ENCODE measurements around the gene THADA. TPM values are rescaled to one million over a fixed set of nuclear protein-coding genes. Genes with fewer than 3 reads are reported as not detected.

THADA gene
- total RNA-seq, 1 experiment from 2014 or later: 27.5 TPM

DNA sequence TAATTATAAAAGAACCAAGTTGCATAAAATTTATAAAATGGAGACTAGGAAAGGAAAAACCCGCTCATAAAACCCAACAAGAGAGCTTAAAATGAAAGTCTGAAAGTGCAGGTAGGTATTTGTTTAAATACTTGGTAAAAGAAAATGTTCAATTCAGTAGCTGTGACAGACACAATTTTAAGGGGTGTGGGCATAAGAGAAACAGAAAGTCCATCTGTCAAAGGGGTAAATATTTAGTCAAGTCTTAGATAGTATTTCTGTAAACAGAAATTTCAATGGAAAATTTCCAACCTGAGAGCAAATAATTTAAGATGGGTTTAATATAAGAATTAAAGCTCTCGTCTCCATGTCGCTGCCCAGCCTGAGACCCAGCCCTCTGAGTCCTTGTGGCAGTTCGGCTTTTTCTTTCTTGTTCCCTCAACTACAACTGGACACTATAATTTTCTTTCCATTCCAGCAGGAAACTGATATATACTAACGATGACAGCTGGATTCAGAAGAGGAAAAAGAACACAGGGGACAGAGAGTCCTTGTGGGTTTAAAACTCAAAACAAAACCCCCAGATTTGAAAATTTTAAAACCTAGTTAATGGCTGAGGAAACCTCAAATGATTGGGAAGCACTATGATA lies 281.4 kb downstream of the THADA start:
- Mint-ChIP-seq H3K27me3 (ENCODE audit: low read depth) (no peaks in the 10 kb centered on the region), H3K4me3 (no peak overlapping the region), H3K36me3 (no peaks in the 10 kb centered on the region), H3K9me3 (no peaks in the 10 kb centered on the region; the same call in 1 of the 2 replicates), H3K27ac (no peak overlapping the region), H3K4me1 (no peaks in the 10 kb centered on the region)
- DNase-seq (ENCODE audit: low spot score) (no peak), ATAC-seq (no peak)
- ChIA-PET POLR2A (no interaction called here), CTCF (no interaction called here)
- no peak for TF ChIP-seq ZNF219 (CRISPR knock-in tag; IDR thresholded peaks at IDR 0.05; ENCODE audit: borderline replicate concordance)
- TF ChIP-seq, protein P1, sequence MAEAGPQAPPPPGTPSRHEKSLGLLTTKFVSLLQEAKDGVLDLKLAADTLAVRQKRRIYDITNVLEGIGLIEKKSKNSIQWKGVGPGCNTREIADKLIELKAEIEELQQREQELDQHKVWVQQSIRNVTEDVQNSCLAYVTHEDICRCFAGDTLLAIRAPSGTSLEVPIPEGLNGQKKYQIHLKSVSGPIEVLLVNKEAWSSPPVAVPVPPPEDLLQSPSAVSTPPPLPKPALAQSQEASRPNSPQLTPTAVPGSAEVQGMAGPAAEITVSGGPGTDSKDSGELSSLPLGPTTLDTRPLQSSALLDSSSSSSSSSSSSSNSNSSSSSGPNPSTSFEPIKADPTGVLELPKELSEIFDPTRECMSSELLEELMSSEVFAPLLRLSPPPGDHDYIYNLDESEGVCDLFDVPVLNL (CRISPR knock-in tag; IDR thresholded peaks at IDR 0.05; ENCODE audit: borderline replicate concordance, low read depth): no peak

DNA sequence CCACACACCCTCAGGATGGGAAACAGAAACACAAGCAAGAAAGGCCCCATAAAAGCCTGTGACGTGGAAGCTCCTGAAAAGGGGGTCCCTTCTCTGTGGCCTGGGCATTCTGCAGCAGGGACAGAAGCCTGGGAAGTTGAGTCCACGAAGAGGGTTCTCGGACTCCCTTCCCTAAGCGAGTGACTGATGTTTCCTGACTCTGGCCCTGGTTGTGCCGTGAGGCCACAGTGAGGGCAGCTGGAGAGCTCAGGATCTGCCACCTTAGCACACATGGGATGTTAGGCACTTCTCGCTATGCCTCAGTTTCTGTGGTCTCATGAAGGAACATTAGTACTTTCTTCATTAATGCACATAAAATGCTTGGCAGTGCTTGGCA lies 282.2 kb downstream of the THADA start:
- Mint-ChIP-seq H3K9me3 (no peaks in the 10 kb centered on the region; the same call in 1 of the 2 replicates), H3K27me3 (ENCODE audit: low read depth) (no peaks in the 10 kb centered on the region), H3K4me3 (no peak overlapping the region), H3K4me1 (no peaks in the 10 kb centered on the region), H3K27ac (no peak overlapping the region), H3K36me3 (no peaks in the 10 kb centered on the region)
- TF ChIP-seq, protein P2, sequence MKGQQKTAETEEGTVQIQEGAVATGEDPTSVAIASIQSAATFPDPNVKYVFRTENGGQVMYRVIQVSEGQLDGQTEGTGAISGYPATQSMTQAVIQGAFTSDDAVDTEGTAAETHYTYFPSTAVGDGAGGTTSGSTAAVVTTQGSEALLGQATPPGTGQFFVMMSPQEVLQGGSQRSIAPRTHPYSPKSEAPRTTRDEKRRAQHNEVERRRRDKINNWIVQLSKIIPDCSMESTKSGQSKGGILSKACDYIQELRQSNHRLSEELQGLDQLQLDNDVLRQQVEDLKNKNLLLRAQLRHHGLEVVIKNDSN (CRISPR knock-in tag; IDR thresholded peaks at IDR 0.05): no peak
- TF ChIP-seq, protein P3, sequence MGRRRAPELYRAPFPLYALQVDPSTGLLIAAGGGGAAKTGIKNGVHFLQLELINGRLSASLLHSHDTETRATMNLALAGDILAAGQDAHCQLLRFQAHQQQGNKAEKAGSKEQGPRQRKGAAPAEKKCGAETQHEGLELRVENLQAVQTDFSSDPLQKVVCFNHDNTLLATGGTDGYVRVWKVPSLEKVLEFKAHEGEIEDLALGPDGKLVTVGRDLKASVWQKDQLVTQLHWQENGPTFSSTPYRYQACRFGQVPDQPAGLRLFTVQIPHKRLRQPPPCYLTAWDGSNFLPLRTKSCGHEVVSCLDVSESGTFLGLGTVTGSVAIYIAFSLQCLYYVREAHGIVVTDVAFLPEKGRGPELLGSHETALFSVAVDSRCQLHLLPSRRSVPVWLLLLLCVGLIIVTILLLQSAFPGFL (CRISPR knock-in tag; IDR thresholded peaks at IDR 0.05; ENCODE audit: borderline replicate concordance): no peak
- TF ChIP-seq CBFB (CRISPR knock-in tag; IDR thresholded peaks at IDR 0.05; ENCODE audit: low read depth) (no peak), ZNF232 (CRISPR knock-in tag; IDR thresholded peaks at IDR 0.05) (no peak), TEAD4 (CRISPR knock-in tag; IDR thresholded peaks at IDR 0.05) (no peak), GABPB1 (CRISPR knock-in tag; IDR thresholded peaks at IDR 0.05) (no peak), KAT7 (CRISPR knock-in tag; IDR thresholded peaks at IDR 0.05; ENCODE audit: borderline replicate concordance) (no peak), ZNF423 (CRISPR knock-in tag; IDR thresholded peaks at IDR 0.05) (no peak), GRHL2 (CRISPR knock-in tag; IDR thresholded peaks at IDR 0.05; ENCODE audit: insufficient replicate concordance, severe bottlenecking) (no peak), SP1 (CRISPR knock-in tag; conservative IDR thresholded peaks at IDR 0.05) (no peak), ZBTB21 (CRISPR knock-in tag; IDR thresholded peaks at IDR 0.05; ENCODE audit: borderline replicate concordance) (no peak), EMX1 (CRISPR knock-in tag; IDR thresholded peaks at IDR 0.05) (no peak), ELF4 (CRISPR knock-in tag; IDR thresholded peaks at IDR 0.05; ENCODE audit: low read depth) (no peak), TEAD1 (CRISPR knock-in tag; IDR thresholded peaks at IDR 0.05) (no peak)
- TF ChIP-seq, protein P4, sequence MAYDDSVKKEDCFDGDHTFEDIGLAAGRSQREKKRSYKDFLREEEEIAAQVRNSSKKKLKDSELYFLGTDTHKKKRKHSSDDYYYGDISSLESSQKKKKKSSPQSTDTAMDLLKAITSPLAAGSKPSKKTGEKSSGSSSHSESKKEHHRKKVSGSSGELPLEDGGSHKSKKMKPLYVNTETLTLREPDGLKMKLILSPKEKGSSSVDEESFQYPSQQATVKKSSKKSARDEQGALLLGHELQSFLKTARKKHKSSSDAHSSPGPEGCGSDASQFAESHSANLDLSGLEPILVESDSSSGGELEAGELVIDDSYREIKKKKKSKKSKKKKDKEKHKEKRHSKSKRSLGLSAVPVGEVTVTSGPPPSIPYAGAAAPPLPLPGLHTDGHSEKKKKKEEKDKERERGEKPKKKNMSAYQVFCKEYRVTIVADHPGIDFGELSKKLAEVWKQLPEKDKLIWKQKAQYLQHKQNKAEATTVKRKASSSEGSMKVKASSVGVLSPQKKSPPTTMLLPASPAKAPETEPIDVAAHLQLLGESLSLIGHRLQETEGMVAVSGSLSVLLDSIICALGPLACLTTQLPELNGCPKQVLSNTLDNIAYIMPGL (CRISPR knock-in tag; IDR thresholded peaks at IDR 0.05): no peak
- TF ChIP-seq, protein P5, sequence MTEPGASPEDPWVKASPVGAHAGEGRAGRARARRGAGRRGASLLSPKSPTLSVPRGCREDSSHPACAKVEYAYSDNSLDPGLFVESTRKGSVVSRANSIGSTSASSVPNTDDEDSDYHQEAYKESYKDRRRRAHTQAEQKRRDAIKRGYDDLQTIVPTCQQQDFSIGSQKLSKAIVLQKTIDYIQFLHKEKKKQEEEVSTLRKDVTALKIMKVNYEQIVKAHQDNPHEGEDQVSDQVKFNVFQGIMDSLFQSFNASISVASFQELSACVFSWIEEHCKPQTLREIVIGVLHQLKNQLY (CRISPR knock-in tag; IDR thresholded peaks at IDR 0.05): no peak
- TF ChIP-seq, protein P6, sequence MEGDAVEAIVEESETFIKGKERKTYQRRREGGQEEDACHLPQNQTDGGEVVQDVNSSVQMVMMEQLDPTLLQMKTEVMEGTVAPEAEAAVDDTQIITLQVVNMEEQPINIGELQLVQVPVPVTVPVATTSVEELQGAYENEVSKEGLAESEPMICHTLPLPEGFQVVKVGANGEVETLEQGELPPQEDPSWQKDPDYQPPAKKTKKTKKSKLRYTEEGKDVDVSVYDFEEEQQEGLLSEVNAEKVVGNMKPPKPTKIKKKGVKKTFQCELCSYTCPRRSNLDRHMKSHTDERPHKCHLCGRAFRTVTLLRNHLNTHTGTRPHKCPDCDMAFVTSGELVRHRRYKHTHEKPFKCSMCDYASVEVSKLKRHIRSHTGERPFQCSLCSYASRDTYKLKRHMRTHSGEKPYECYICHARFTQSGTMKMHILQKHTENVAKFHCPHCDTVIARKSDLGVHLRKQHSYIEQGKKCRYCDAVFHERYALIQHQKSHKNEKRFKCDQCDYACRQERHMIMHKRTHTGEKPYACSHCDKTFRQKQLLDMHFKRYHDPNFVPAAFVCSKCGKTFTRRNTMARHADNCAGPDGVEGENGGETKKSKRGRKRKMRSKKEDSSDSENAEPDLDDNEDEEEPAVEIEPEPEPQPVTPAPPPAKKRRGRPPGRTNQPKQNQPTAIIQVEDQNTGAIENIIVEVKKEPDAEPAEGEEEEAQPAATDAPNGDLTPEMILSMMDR (IDR thresholded peaks at IDR 0.05): no peak
- TF ChIP-seq, protein P7, sequence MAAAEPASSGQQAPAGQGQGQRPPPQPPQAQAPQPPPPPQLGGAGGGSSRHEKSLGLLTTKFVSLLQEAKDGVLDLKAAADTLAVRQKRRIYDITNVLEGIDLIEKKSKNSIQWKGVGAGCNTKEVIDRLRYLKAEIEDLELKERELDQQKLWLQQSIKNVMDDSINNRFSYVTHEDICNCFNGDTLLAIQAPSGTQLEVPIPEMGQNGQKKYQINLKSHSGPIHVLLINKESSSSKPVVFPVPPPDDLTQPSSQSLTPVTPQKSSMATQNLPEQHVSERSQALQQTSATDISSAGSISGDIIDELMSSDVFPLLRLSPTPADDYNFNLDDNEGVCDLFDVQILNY (CRISPR knock-in tag; IDR thresholded peaks at IDR 0.05): no peak
- TF ChIP-seq, protein P8, sequence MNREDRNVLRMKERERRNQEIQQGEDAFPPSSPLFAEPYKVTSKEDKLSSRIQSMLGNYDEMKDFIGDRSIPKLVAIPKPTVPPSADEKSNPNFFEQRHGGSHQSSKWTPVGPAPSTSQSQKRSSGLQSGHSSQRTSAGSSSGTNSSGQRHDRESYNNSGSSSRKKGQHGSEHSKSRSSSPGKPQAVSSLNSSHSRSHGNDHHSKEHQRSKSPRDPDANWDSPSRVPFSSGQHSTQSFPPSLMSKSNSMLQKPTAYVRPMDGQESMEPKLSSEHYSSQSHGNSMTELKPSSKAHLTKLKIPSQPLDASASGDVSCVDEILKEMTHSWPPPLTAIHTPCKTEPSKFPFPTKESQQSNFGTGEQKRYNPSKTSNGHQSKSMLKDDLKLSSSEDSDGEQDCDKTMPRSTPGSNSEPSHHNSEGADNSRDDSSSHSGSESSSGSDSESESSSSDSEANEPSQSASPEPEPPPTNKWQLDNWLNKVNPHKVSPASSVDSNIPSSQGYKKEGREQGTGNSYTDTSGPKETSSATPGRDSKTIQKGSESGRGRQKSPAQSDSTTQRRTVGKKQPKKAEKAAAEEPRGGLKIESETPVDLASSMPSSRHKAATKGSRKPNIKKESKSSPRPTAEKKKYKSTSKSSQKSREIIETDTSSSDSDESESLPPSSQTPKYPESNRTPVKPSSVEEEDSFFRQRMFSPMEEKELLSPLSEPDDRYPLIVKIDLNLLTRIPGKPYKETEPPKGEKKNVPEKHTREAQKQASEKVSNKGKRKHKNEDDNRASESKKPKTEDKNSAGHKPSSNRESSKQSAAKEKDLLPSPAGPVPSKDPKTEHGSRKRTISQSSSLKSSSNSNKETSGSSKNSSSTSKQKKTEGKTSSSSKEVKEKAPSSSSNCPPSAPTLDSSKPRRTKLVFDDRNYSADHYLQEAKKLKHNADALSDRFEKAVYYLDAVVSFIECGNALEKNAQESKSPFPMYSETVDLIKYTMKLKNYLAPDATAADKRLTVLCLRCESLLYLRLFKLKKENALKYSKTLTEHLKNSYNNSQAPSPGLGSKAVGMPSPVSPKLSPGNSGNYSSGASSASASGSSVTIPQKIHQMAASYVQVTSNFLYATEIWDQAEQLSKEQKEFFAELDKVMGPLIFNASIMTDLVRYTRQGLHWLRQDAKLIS (CRISPR knock-in tag; IDR thresholded peaks at IDR 0.05; ENCODE audit: borderline replicate concordance): no peak
- DNase-seq (ENCODE audit: low spot score) (no peak), ATAC-seq (no peak)
- ChIA-PET CTCF (no interaction called here), POLR2A (no interaction called here)
